ENCODE measurements around the gene SLCO4A1. TPM values are rescaled to one million over a fixed set of nuclear protein-coding genes. Genes with fewer than 3 reads are reported as not detected.

The SLCO4A1 gene
- total and polyA plus RNA-seq, 4 donors: 4.7 to 152 (median 42.5) TPM

DNA sequence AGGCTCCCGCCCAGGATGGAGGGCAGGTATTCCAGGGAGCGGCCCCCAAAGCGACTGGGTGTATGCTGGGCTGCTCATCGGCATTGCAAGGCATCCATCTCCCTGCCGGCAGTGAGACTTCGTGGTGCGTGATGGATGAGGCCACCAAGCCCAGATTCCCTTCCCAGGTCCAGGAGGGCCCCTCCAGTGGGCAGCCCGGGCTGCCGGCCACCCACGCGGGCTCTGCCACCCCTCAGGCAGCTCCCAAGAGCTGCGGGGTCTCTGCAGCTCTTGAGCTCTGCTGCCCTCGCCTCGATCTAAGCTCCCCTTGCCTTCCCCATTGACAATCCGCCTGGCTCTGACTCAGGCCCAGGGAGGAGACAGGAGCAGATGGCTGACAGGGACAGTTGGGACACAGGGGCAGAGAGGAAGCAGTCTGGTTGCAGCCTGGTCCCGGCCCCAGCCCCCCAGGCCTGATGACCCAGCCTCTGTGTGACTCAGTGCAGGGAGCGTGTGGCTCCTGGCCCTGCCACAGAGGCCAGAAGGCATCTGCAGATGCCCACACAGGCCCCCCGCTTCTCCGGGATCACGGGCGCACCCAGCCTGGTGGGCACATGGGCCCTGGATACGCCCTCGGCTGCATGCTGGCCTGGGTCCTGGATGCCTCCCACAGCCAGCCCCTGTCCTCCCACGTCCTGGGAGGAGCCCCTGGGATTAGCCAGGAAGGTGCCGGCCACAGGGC lies 33.0 kb downstream of the SLCO4A1 start:
- no peak for DNase-seq
- Histone ChIP-seq H3K4me1 (ENCODE audit: control insufficient read depth in 5 of 5, insufficient read depth in 5 of 5, low read length in 5 of 5) (no peaks in the 10 kb centered on the region), H3K4me3 (no peak overlapping the region), H3K9ac (ENCODE audit: insufficient read depth in 1 of 2, low read length in 2 of 2) (no peak overlapping the region), H3K27ac (ENCODE audit: low read depth in 1 of 2, low read length in 1 of 2) (no peak overlapping the region), H3K27me3 (ENCODE audit: control insufficient read depth in 3 of 3, insufficient read depth in 3 of 3, low read length in 2 of 3) (no peaks in the 10 kb centered on the region), H3K9me3 (ENCODE audit: control insufficient read depth in 4 of 4, insufficient read depth in 3 of 4, low read length in 3 of 4) (peaks cover 0 to 4% (median 0%) of the 10 kb centered on the region in 4 donors), H3K36me3 (ENCODE audit: control insufficient read depth in 4 of 4, insufficient read depth in 4 of 4, low read length in 4 of 4) (peaks cover 0 to 7% (median 0%) of the 10 kb centered on the region in 4 donors)
- ATAC-seq (ENCODE audit: insufficient read depth, low FRiP score): no peak
- TF ChIP-seq CTCF (IDR thresholded peaks at IDR 0.05; ENCODE audit: control extremely low read depth, extremely low read depth): no peak
- 60 to 65% methylated on average over 25 of the region's 25 CpGs for WGBS, 2 donors

DNA sequence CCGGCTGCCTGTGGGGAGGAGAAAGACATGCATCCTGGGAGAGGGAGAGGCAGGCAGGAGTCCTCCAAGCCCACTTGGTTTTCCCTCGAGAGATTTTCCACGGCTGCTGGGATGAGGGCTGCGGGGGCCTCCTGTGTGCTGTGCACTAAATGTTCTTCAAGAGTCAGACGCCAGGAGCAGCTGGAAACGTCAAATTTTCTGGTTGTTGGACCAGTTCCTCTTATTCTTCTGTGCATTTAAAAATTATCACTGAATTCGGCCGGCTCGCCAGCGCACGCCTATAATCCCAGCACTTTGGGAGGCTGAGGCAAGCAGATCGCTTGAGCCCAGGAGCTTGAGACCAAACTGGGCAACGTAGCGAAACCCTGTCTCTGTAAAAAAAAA lies 33.6 kb downstream of the SLCO4A1 start:
- no peak for ATAC-seq (ENCODE audit: insufficient read depth, low FRiP score)
- no peak overlapping the region for H3K9ac ChIP-seq (ENCODE audit: insufficient read depth in 1 of 2, low read length in 2 of 2)
- peaks cover 0 to 5% (median 0%) of the 10 kb centered on the region in 4 donors for H3K36me3 ChIP-seq (ENCODE audit: control insufficient read depth in 4 of 4, insufficient read depth in 4 of 4, low read length in 4 of 4)
- H3K4me3 ChIP-seq: no peak overlapping the region
- H3K4me1 ChIP-seq (ENCODE audit: control insufficient read depth in 5 of 5, insufficient read depth in 5 of 5, low read length in 5 of 5): no peaks in the 10 kb centered on the region
- H3K9me3 ChIP-seq (ENCODE audit: control insufficient read depth in 4 of 4, insufficient read depth in 3 of 4, low read length in 3 of 4): peaks cover 0 to 4% (median under 1%) of the 10 kb centered on the region in 4 donors
- H3K27me3 ChIP-seq (ENCODE audit: control insufficient read depth in 3 of 3, insufficient read depth in 3 of 3, low read length in 2 of 3): no peaks in the 10 kb centered on the region
- no peak overlapping the region for H3K27ac ChIP-seq (ENCODE audit: low read depth in 1 of 2, low read length in 1 of 2)
- TF ChIP-seq CTCF (IDR thresholded peaks at IDR 0.05; ENCODE audit: control extremely low read depth, extremely low read depth): no peak
- DNase-seq: no peak
- WGBS, 2 donors: 66 to 77% methylated on average over 14 of the region's 14 CpGs

DNA sequence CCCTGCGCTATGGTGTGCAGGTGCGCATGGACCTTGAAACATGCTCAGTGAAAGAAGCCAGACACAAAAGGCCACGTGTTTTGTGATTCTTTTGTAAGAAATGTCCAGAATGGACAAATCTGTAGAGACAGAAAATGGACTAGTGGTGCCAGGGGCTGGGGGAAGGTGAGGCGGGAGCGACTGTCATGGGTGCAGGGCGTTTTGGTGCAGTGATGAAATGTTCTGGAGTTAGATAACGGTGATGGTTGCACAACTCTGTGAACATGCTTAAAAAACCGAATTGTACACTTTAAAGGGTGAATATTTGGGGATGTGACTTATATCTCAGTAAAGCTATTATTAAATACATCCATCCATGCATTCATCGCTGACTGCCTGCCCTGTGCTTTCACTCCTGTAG lies 34.7 kb downstream of the SLCO4A1 start:
- no peaks in the 10 kb centered on the region for H3K36me3 ChIP-seq (ENCODE audit: control insufficient read depth in 4 of 4, insufficient read depth in 4 of 4, low read length in 4 of 4)
- no peak overlapping the region for H3K9ac ChIP-seq (ENCODE audit: insufficient read depth in 1 of 2, low read length in 2 of 2)
- H3K4me3 ChIP-seq: no peak overlapping the region
- 53 to 69% methylated on average over 9 of the region's 9 CpGs for WGBS, 2 donors
- H3K27me3 ChIP-seq (ENCODE audit: control insufficient read depth in 3 of 3, insufficient read depth in 3 of 3, low read length in 2 of 3): peaks cover 0 to 4% (median 0%) of the 10 kb centered on the region in 3 donors
- H3K9me3 ChIP-seq (ENCODE audit: control insufficient read depth in 4 of 4, insufficient read depth in 3 of 4, low read length in 3 of 4): peaks cover 0 to 4% (median 2%) of the 10 kb centered on the region in 4 donors
- ATAC-seq (ENCODE audit: insufficient read depth, low FRiP score): no peak
- DNase-seq: no peak
- no peak overlapping the region for H3K27ac ChIP-seq (ENCODE audit: low read depth in 1 of 2, low read length in 1 of 2)
- TF ChIP-seq CTCF (IDR thresholded peaks at IDR 0.05; ENCODE audit: control extremely low read depth, extremely low read depth): no peak
- no peaks in the 10 kb centered on the region for H3K4me1 ChIP-seq (ENCODE audit: control insufficient read depth in 5 of 5, insufficient read depth in 5 of 5, low read length in 5 of 5)
